ENCODE data around the gene PARVB. TPM values are rescaled to one million over a fixed set of nuclear protein-coding genes. Genes with fewer than 3 reads are reported as not detected.
A peak's percentile ranks its signal among the peaks of the same experiment; 100 is the strongest.

PARVB gene
- total and polyA plus RNA-seq, 2 of the 8 experiments (the other 6 are each of a cell fraction or from before 2014, with no cell fraction given) = 14.5 to 18.6 TPM

DNA sequence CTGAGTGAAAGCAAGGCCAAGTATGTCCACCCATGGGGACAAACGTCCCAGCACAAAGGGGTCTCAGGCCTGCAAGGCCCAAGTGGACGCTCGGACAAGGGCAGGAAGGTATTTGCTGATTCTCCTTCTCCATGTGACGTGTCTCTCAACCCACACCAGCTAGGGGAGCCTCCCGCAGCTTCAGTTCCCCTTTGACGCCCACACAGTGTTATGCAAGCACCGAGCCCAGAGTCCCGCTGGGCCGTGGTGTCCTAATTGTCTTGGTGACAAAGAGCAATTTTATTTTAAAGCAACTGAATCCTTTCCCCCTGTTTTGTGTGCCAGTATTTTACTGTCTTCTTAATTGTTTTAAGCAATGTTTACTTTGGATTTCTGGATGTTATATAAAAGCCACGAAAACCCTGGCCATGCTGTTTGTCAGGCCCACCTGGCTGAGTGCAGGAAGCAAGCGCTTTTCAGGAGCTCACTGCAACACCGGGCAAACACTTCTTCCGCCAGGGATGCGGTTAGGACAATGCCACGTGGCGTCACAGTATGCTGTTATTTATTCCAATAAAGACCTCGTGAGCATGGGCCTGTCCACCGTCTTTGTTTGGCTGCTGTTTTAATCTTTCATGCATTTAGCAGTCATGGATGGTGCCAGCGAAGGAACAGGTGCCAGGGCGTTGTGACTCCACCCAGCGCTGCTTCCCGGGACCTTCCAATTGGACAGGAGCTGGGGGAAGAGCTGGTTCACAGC is 148.4 kb downstream of the PARVB start (continued):
- TF ChIP-seq RNF2 (IDR thresholded peaks at IDR 0.05; ENCODE audit: borderline replicate concordance, low read depth, low read length, missing control alignments, poor library complexity, severe bottlenecking) = no peak
- TF ChIP-seq SP1 (IDR thresholded peaks at IDR 0.05; ENCODE audit: low read depth, low read length) = no peak
- no peak for TF ChIP-seq POLR2A (IDR thresholded peaks at IDR 0.05; ENCODE audit: control extremely low read depth in 1 of 2, low read depth in 2 of 2, low read length in 2 of 2)
- TF ChIP-seq, protein P1, sequence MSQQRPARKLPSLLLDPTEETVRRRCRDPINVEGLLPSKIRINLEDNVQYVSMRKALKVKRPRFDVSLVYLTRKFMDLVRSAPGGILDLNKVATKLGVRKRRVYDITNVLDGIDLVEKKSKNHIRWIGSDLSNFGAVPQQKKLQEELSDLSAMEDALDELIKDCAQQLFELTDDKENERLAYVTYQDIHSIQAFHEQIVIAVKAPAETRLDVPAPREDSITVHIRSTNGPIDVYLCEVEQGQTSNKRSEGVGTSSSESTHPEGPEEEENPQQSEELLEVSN (IDR thresholded peaks at IDR 0.05) = peak; percentile 42
- peak; percentile 92 for TF ChIP-seq EGR1 (IDR thresholded peaks at IDR 0.05; ENCODE audit: borderline replicate concordance, low read depth, low read length)
- TF ChIP-seq POU5F1 (IDR thresholded peaks at IDR 0.05; ENCODE audit: low read depth, low read length) = no peak
- TF ChIP-seq, protein P2, sequence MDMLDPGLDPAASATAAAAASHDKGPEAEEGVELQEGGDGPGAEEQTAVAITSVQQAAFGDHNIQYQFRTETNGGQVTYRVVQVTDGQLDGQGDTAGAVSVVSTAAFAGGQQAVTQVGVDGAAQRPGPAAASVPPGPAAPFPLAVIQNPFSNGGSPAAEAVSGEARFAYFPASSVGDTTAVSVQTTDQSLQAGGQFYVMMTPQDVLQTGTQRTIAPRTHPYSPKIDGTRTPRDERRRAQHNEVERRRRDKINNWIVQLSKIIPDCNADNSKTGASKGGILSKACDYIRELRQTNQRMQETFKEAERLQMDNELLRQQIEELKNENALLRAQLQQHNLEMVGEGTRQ (IDR thresholded peaks at IDR 0.05; ENCODE audit: low read length) = 0 out of 2 replicates have a peak, but pooled peaks have one; percentile 24
